SK-N-SH (cell line): Measurements from ENCODE around the gene UCN2. TPM values are rescaled to one million over a fixed set of nuclear protein-coding genes. Genes with fewer than 3 reads are reported as not detected.

Experiments
- CTCF ChIA-PET: fragments of 300-600, 350-600 bp; formaldehyde crosslinking; extraction: SDS; loops from one replicate; lab custom pipeline; 2021; lab: Yijun Ruan, JAX
- POLR2A ChIA-PET: fragments of 350-600 bp; sonication (Branson Sonifier 250); formaldehyde crosslinking; extraction: SDS; loops from one replicate; lab custom pipeline; 2020; ENCODE audit warnings: antibody characterized with exemption, inconsistent platforms; lab: Yijun Ruan, JAX
- DNase-seq: peaks from one replicate; pipeline ENCODE4 v3.0.0; 2012
- H2AFZ ChIP-seq: fragments of 200-600 bp; sonication (generic); 2 replicates; pipeline ENCODE4 v1.8.1; 2016; ENCODE audit warnings: antibody characterized with exemption, mild to moderate bottlenecking, low read depth
- H3F3A ChIP-seq: fragments of 200-600 bp; sonication (generic); replicated peaks from 2 replicates; pipeline ENCODE3; 2016; ENCODE audit warnings: antibody characterized with exemption, mild to moderate bottlenecking; ENCODE audit not compliant: insufficient read depth
- H3K27ac ChIP-seq, 2 experiments: fragments of 200-500 bp in 1 of 2; fragments of 200-600 bp in 1 of 2; sonication (Bioruptor generic) in 1 of 2; sonication (generic), shearing (Covaris generic) in 1 of 2; 2 replicates each; pipeline versions ENCODE4 v1.5.1 to v1.6.1; 2014 to 2016; ENCODE audit warnings: low read depth in 2 of 2, inconsistent platforms in 1 of 2, low read length in 1 of 2, mild to moderate bottlenecking in 1 of 2, mixed read lengths in 1 of 2
- H3K27me3 ChIP-seq: fragments of 200-600 bp; sonication (generic), shearing (Covaris generic); 2 replicates; pipeline ENCODE4 v1.6.1; 2016; ENCODE audit warnings: mixed run types; ENCODE audit not compliant: insufficient read depth
- H3K36me3 ChIP-seq, 2 experiments: fragments of 200-500 bp in 1 of 2; fragments of 200-600 bp in 1 of 2; sonication (Bioruptor generic) in 1 of 2; sonication (generic) in 1 of 2; replicated peaks in 1 of 2; 2 replicates each; pipeline versions ENCODE3 to v1.5.1; 2014 to 2016; ENCODE audit warnings: low read length in 1 of 2, mild to moderate bottlenecking in 1 of 2; ENCODE audit not compliant: insufficient read depth in 2 of 2, control insufficient read depth in 1 of 2
- H3K4me1 ChIP-seq, 2 experiments: fragments of 200-500 bp in 1 of 2; fragments of 200-600 bp in 1 of 2; sonication (Bioruptor generic) in 1 of 2; sonication (generic), shearing (Covaris generic) in 1 of 2; 2 replicates each; pipeline versions ENCODE4 v1.5.1 to v1.6.1; 2014 to 2016; ENCODE audit warnings: low read depth in 1 of 2, low read length in 1 of 2, mixed run types in 1 of 2; ENCODE audit not compliant: insufficient read depth in 2 of 2, control insufficient read depth in 1 of 2
- H3K4me2 ChIP-seq: fragments of 200-600 bp; sonication (generic), shearing (Covaris generic); 2 replicates; pipeline ENCODE4 v1.6.1; 2017; ENCODE audit warnings: mixed run types
- H3K4me3 ChIP-seq, 2 experiments: fragments of 200-500 bp in 1 of 2; fragments of 200-600 bp in 1 of 2; sonication (Bioruptor generic) in 1 of 2; sonication (generic), shearing (Covaris generic) in 1 of 2; 2 replicates each; pipeline versions ENCODE4 v1.5.1 to v1.8.1; 2014 to 2016; ENCODE audit warnings: low read depth in 2 of 2, inconsistent platforms in 1 of 2, low read length in 1 of 2, mild to moderate bottlenecking in 1 of 2, mixed read lengths in 1 of 2, moderate library complexity in 1 of 2
- H3K79me2 ChIP-seq: fragments of 200-600 bp; sonication (generic); 2 replicates; pipeline ENCODE4 v1.8.1; 2017; ENCODE audit warnings: mild to moderate bottlenecking; ENCODE audit not compliant: insufficient read depth
- H3K9ac ChIP-seq: fragments of 200-600 bp; sonication (generic); 2 replicates; pipeline ENCODE4 v1.6.1; 2017; ENCODE audit warnings: mixed run types
- H3K9me2 ChIP-seq: fragments of 200-600 bp; sonication (generic); 2 replicates; pipeline ENCODE4 v1.6.1; 2017; ENCODE audit warnings: mixed run types
- H3K9me3 ChIP-seq: fragments of 200-600 bp; sonication (generic); 2 replicates; pipeline ENCODE4 v1.6.1; 2017; ENCODE audit warnings: mixed run types, mild to moderate bottlenecking, moderate library complexity
- H4K20me1 ChIP-seq: fragments of 200-600 bp; sonication (generic); 2 replicates; pipeline ENCODE4 v1.6.1; 2017; ENCODE audit warnings: mild to moderate bottlenecking, mixed run types; ENCODE audit not compliant: insufficient read depth
- EZH2phosphoT487 ChIP-seq: fragments of 200-600 bp; sonication (generic); IDR thresholded peaks from 2 replicates; pipeline ENCODE4 v1.6.1; 2017; ENCODE audit warnings: low read depth, mixed run types, mild to moderate bottlenecking, antibody characterized with exemption, moderate library complexity, borderline replicate concordance
- FOSL2 ChIP-seq: IDR thresholded peaks from 2 replicates; pipeline ENCODE4 v1.4.0; 2012; ENCODE audit warnings: low read depth, mild to moderate bottlenecking, moderate library complexity, borderline replicate concordance
- FOXJ3 ChIP-seq: sonication (generic); formaldehyde crosslinking; IDR thresholded peaks from 2 replicates; pipeline ENCODE4 v1.5.1; 2020; ENCODE audit warnings: mild to moderate bottlenecking, missing genetic modification reagents
- MXI1 ChIP-seq: IDR thresholded peaks from 2 replicates; pipeline ENCODE4 v1.6.1; 2012; ENCODE audit warnings: mild to moderate bottlenecking, low read depth, low read length, improper control_type of control experiment
- RFX5 ChIP-seq: IDR thresholded peaks from 2 replicates; pipeline ENCODE4 v1.6.1; 2012; ENCODE audit warnings: mild to moderate bottlenecking, improper control_type of control experiment, low read length
- RXRA ChIP-seq: IDR thresholded peaks from 2 replicates; pipeline ENCODE4 v1.4.0; 2012; ENCODE audit warnings: low read depth, mild to moderate bottlenecking, borderline replicate concordance
- TAF1 ChIP-seq: IDR thresholded peaks from 2 replicates; pipeline ENCODE4 v1.6.1; 2012; ENCODE audit warnings: low read depth, mild to moderate bottlenecking, low read length, moderate library complexity, borderline replicate concordance
- WGBS: methylation state at CpG from one replicate; pipeline ENCODE4 v1.1.6; 2017; ENCODE audit warnings: low lambda C conversion rate; 5-methylcytosine and 5-hydroxymethylcytosine counted together
- polyA plus RNA-seq, 3 experiments: library from polyadenylated mRNA; depleted of rRNA; stranded (reverse); fragments of >200 nt; gene quantifications; 2 replicates each; pipeline ENCODE4 v1.2.3, GENCODE V29; 2012
- TF ChIP-seq, protein P1 (sequence below): fragments of 150-350 bp; IDR thresholded peaks from 2 replicates; pipeline ENCODE4 v1.6.1; 2016; ENCODE audit warnings: mild to moderate bottlenecking, low read depth, low read length
- TF ChIP-seq, protein P2 (sequence below): IDR thresholded peaks from 2 replicates; pipeline ENCODE4 v1.6.1; 2012; ENCODE audit warnings: mild to moderate bottlenecking, low read depth, low read length, moderate library complexity

UCN2 gene
- polyA plus RNA-seq, 1 of the 3 experiments (the other 2 are of a cell fraction), result 0.69 TPM

DNA sequence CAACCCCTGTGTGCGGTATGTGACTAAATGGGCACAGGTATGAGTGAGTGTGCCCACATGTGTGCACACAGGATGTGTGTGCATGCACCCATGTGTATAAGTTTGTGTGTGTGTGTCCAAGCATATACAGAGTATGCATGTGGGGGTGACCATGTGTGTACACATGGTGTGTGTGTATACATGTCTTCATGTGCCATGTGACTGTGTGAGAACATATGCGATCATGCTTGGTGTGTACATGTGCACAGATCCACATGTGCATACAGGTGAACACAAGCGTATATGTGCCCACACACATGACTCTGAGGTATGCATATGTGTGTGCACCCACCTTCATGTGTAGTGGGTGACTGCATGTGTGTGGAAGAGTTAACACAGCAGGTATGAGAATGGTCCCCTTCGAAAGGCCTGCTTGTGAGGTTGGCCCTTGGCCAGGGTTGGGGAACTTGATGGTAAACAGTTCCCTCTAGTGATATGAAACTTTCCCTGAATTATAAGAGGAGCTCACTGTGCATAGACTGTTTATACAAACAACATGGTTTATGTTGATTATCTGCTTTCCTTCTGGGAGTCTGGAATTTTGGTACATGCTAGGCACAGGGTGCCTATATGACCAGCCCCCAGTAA is 17.3 kb downstream of the UCN2 start:
- Histone ChIP-seq H4K20me1 (no peaks in the 10 kb centered on the region), H2AFZ (no peak overlapping the region), H3K27me3 (no peaks in the 10 kb centered on the region), H3K9me2 (no peaks in the 10 kb centered on the region), H3K9ac (no peak overlapping the region), H3K4me1 (peaks cover 0 to 16% of the 10 kb centered on the region in 2 experiments; a peak in 1 of 4 replicates), H3K4me3 (no peak overlapping the region), H3K4me2 (no peak overlapping the region), H3F3A (no peaks in the 10 kb centered on the region), H3K9me3 (no peaks in the 10 kb centered on the region), H3K36me3 (peaks cover 7 to 9% of the 10 kb centered on the region in 2 experiments), H3K79me2 (no peaks in the 10 kb centered on the region), H3K27ac (no peak overlapping the region)
- TF ChIP-seq RXRA, result no peak
- TF ChIP-seq, protein P1, sequence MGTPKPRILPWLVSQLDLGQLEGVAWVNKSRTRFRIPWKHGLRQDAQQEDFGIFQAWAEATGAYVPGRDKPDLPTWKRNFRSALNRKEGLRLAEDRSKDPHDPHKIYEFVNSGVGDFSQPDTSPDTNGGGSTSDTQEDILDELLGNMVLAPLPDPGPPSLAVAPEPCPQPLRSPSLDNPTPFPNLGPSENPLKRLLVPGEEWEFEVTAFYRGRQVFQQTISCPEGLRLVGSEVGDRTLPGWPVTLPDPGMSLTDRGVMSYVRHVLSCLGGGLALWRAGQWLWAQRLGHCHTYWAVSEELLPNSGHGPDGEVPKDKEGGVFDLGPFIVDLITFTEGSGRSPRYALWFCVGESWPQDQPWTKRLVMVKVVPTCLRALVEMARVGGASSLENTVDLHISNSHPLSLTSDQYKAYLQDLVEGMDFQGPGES, result no peak
- TF ChIP-seq MXI1, result no peak
- no peak for TF ChIP-seq RFX5
- TF ChIP-seq, protein P2, sequence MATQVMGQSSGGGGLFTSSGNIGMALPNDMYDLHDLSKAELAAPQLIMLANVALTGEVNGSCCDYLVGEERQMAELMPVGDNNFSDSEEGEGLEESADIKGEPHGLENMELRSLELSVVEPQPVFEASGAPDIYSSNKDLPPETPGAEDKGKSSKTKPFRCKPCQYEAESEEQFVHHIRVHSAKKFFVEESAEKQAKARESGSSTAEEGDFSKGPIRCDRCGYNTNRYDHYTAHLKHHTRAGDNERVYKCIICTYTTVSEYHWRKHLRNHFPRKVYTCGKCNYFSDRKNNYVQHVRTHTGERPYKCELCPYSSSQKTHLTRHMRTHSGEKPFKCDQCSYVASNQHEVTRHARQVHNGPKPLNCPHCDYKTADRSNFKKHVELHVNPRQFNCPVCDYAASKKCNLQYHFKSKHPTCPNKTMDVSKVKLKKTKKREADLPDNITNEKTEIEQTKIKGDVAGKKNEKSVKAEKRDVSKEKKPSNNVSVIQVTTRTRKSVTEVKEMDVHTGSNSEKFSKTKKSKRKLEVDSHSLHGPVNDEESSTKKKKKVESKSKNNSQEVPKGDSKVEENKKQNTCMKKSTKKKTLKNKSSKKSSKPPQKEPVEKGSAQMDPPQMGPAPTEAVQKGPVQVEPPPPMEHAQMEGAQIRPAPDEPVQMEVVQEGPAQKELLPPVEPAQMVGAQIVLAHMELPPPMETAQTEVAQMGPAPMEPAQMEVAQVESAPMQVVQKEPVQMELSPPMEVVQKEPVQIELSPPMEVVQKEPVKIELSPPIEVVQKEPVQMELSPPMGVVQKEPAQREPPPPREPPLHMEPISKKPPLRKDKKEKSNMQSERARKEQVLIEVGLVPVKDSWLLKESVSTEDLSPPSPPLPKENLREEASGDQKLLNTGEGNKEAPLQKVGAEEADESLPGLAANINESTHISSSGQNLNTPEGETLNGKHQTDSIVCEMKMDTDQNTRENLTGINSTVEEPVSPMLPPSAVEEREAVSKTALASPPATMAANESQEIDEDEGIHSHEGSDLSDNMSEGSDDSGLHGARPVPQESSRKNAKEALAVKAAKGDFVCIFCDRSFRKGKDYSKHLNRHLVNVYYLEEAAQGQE, result no peak
- no peak for TF ChIP-seq FOSL2
- WGBS, result 93% methylated on average over 4 of the region's 4 CpGs
- DNase-seq, result no peak
- CTCF ChIA-PET, result interaction anchor here (1.0 to 4.2 kb wide), 4 partner anchors 74 to 273 kb away, joined by 3 to 24 read pairs (median 3); no protein-coding TSS in a partner anchor
- POLR2A ChIA-PET, result no interaction called here

DNA sequence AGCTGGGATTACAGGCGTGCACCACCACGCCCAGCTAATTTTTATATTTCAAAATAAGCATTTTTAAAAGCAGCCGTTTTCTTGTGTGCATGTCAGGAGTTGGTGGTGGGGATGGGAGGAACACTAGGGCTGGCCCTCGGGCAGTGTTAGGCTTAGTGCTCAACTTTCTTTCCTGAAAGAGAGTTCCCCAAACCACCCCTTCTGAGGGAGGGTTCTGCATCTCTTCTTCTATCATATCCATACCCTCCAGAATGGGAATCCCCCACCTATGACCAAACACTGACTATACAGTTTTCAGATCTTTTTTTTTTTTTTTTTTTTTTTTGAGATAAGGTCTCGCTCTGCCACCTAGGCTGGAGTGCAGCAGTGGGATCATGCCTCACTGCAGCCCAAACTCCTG is 19.4 kb downstream of the UCN2 start:
- H3K4me1 ChIP-seq, result peaks cover 0 to 16% of the 10 kb centered on the region in 2 experiments; a peak in 1 of 4 replicates
- CTCF ChIA-PET, result interaction anchor here (1.2 to 2.4 kb wide), 3 partner anchors 10 to 108 kb away, joined by 3 to 13 read pairs (median 5); no protein-coding TSS in a partner anchor
- H3K79me2 ChIP-seq, result no peaks in the 10 kb centered on the region
- TF ChIP-seq EZH2phosphoT487, result no peak
- TF ChIP-seq TAF1, result no peak
- no peak for TF ChIP-seq FOXJ3 (CRISPR knock-in tag)
- no peak overlapping the region for H3K9ac ChIP-seq
- H3K27me3 ChIP-seq, result no peaks in the 10 kb centered on the region
- H3K9me2 ChIP-seq, result no peaks in the 10 kb centered on the region
- WGBS, result 92% methylated on average over 5 of the region's 5 CpGs
- no peaks in the 10 kb centered on the region for H3K9me3 ChIP-seq
- H3K36me3 ChIP-seq, result peaks cover 7 to 9% of the 10 kb centered on the region in 2 experiments
- no peak overlapping the region for H3K4me3 ChIP-seq
- no peaks in the 10 kb centered on the region for H4K20me1 ChIP-seq
- DNase-seq, result no peak
- no peak overlapping the region for H3K4me2 ChIP-seq
- POLR2A ChIA-PET, result no interaction called here
- no peak overlapping the region for H3K27ac ChIP-seq
- no peaks in the 10 kb centered on the region for H3F3A ChIP-seq
- H2AFZ ChIP-seq, result no peak overlapping the region
